Breast epithelium (tissue), 3 donors: Measurements from ENCODE around the gene POLN.

Experiments
- POLR2A ChIP-seq: fragments of 450-650 bp; IDR thresholded peaks from one replicate; pipeline ENCODE4 v1.6.1; 2016; ENCODE audit warnings: antibody characterized with exemption, mild to moderate bottlenecking, moderate library complexity
- POLR2AphosphoS5 ChIP-seq, 3 donors: sonication (generic); formaldehyde crosslinking; IDR thresholded peaks; one replicate each; pipeline ENCODE4 v1.6.1; 2017; ENCODE audit warnings: antibody characterized with exemption in 3 of 3
- TF ChIP-seq, protein P1 (sequence below), 3 donors: fragments of 450-650 bp; IDR thresholded peaks; one replicate each; pipeline ENCODE4 v1.5.1; 2016 to 2017; ENCODE audit warnings: antibody characterized with exemption in 3 of 3, mild to moderate bottlenecking in 3 of 3, moderate library complexity in 3 of 3

GRCh38 chr4:2259541-2260343 lies 17.8 kb upstream of the POLN start:
- TF ChIP-seq, protein P1, sequence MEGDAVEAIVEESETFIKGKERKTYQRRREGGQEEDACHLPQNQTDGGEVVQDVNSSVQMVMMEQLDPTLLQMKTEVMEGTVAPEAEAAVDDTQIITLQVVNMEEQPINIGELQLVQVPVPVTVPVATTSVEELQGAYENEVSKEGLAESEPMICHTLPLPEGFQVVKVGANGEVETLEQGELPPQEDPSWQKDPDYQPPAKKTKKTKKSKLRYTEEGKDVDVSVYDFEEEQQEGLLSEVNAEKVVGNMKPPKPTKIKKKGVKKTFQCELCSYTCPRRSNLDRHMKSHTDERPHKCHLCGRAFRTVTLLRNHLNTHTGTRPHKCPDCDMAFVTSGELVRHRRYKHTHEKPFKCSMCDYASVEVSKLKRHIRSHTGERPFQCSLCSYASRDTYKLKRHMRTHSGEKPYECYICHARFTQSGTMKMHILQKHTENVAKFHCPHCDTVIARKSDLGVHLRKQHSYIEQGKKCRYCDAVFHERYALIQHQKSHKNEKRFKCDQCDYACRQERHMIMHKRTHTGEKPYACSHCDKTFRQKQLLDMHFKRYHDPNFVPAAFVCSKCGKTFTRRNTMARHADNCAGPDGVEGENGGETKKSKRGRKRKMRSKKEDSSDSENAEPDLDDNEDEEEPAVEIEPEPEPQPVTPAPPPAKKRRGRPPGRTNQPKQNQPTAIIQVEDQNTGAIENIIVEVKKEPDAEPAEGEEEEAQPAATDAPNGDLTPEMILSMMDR (IDR thresholded peaks at IDR 0.05), result no peak
- no peak for TF ChIP-seq POLR2A
- TF ChIP-seq POLR2AphosphoS5 (IDR thresholded peaks at IDR 0.05), result no peak
